Esophagus squamous epithelium (tissue), 5 donors: Measurements from ENCODE around the gene GYG2. TPM values are rescaled to one million over a fixed set of nuclear protein-coding genes. Genes with fewer than 3 reads are reported as not detected.

Experiments
- DNase-seq: peaks from one replicate; lab custom pipeline; 2025; lab: John Stamatoyannopoulos, UW
- H3K27ac ChIP-seq, 4 donors: fragments of 200-600 bp; sonication (generic); one replicate each; pipeline ENCODE4 v1.5.1; 2016 to 2019; ENCODE audit warnings: mild to moderate bottlenecking in 1 of 4
- H3K27me3 ChIP-seq, 4 donors: fragments of 200-600 bp; sonication (generic); 1 replicate in 3 of 4; 2 replicates in 1 of 4; pipeline versions ENCODE4 v1.5.1 to v1.6.0; 2017 to 2021; ENCODE audit warnings: antibody characterized with exemption in 1 of 4
- H3K36me3 ChIP-seq, 3 donors: fragments of 200-600 bp; sonication (generic); one replicate each; pipeline ENCODE4 v1.5.1; 2016 to 2019
- H3K4me1 ChIP-seq, 3 donors: fragments of 200-600 bp; sonication (generic); one replicate each; pipeline ENCODE4 v1.5.1; 2017 to 2019
- H3K4me3 ChIP-seq, 4 donors: fragments of 200-600 bp; sonication (generic); 1 replicate in 3 of 4; 2 replicates in 1 of 4; pipeline ENCODE4 v1.5.1; 2016 to 2019; ENCODE audit warnings: mild to moderate bottlenecking in 2 of 4, moderate library complexity in 1 of 4
- H3K9me3 ChIP-seq, 3 donors: fragments of 200-600 bp; sonication (generic); one replicate each; pipeline ENCODE4 v1.5.1; 2016 to 2019
- POLR2A ChIP-seq, 4 donors: fragments of 450-650 bp; IDR thresholded peaks; one replicate each; pipeline ENCODE4 v1.6.1; 2017; ENCODE audit warnings: antibody characterized with exemption in 4 of 4, mild to moderate bottlenecking in 4 of 4, moderate library complexity in 3 of 4
- WGBS, 2 donors: methylation state at CpG; one replicate each; pipeline ENCODE4 v1.1.5; 2018; 5-methylcytosine and 5-hydroxymethylcytosine counted together
- intact Hi-C: fragments of 100-400 bp; cut with DNase I; formaldehyde crosslinking; loops from one replicate; pipeline ENCODE4 v1.15.0; 2022
- total RNA-seq, 4 donors: library from RNA; depleted of rRNA; stranded (reverse); fragments of >200 nt; gene quantifications; one replicate each; pipeline ENCODE4 v1.1.0, GENCODE V29; 2016
- TF ChIP-seq, protein P1 (sequence below), 6 experiments: fragments of 450-650 bp in 4 of 6; fragments of 200-600 bp in 2 of 6; sonication (generic) in 2 of 6; IDR thresholded peaks; one replicate each; pipeline ENCODE4 v1.5.1; 2016 to 2019; ENCODE audit warnings: antibody characterized with exemption in 6 of 6, mild to moderate bottlenecking in 4 of 6, moderate library complexity in 4 of 6
- donor health status: DM: yes; HTN: yes; CAD: no.

Gene GYG2
- total RNA-seq, 4 donors from 2014 or later: 0.42 to 1.7 (median 0.95) TPM; not detected in 1

DNA sequence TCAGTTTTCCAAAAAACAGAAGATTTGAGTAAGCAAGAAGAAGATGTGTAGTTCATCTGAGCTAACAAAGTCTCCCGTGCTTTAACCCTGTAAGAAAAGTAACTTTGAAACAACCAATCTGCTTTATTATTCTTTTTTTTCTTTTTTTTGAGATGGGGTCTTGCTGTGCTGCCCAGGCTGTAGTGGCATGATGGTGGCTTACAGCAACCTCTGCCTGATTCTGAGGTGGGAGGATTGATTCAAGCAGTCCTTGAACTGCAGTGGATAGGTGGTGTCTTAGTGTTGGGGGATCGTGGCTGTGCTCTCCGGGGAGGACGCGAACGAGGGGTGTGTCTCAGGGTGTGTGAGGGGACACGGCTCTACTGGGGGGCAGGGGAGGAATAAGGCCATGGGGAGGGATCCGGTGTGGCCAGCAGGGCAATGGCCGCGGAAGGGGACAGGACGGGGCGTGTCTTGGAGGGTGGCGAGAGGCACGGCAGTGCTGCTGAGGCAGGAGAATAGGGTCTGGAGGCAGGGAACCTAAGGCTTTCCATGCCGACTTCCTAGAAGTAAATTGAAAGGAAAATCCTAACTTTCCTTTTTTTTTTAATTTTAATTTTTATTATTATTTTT, 98.0 kb downstream of the GYG2 start:
- intact Hi-C loops: no loop called here
- TF ChIP-seq, protein P1, sequence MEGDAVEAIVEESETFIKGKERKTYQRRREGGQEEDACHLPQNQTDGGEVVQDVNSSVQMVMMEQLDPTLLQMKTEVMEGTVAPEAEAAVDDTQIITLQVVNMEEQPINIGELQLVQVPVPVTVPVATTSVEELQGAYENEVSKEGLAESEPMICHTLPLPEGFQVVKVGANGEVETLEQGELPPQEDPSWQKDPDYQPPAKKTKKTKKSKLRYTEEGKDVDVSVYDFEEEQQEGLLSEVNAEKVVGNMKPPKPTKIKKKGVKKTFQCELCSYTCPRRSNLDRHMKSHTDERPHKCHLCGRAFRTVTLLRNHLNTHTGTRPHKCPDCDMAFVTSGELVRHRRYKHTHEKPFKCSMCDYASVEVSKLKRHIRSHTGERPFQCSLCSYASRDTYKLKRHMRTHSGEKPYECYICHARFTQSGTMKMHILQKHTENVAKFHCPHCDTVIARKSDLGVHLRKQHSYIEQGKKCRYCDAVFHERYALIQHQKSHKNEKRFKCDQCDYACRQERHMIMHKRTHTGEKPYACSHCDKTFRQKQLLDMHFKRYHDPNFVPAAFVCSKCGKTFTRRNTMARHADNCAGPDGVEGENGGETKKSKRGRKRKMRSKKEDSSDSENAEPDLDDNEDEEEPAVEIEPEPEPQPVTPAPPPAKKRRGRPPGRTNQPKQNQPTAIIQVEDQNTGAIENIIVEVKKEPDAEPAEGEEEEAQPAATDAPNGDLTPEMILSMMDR (IDR thresholded peaks at IDR 0.05): no peak
- TF ChIP-seq POLR2A (IDR thresholded peaks at IDR 0.05): no peak
- Histone ChIP-seq H3K9me3 (peaks cover 0 to 11% (median 0%) of the 10 kb centered on the region in 3 donors), H3K27ac (no peak overlapping the region), H3K27me3 (no peaks in the 10 kb centered on the region), H3K4me3 (no peak overlapping the region), H3K36me3 (peaks cover 0 to 6% (median 0%) of the 10 kb centered on the region in 3 donors), H3K4me1 (peaks cover 0 to 5% (median 0%) of the 10 kb centered on the region in 3 donors)
- WGBS, 2 donors: 92% methylated on average over 11 to 15 of the region's 15 CpGs
- DNase-seq: no peak

DNA sequence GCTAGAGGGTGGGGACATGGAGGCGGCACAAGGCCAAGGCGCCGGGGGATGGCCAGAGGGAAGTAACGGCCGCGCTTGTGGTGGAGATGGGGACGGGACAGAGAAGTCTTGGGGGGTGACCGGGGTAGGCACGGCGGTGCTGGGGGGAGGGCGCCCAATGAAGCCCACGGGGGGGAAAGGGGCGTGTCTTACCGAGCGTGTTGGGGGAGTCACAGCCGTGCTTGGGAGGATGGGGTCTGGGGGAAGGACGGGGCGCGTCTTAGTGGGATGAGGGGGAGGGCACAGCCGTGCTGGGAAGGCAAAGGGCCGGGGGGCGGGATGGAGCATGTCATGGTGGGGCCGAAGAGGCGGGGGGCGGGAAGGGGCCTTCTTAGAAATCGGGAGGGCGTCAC, 99.5 kb downstream of the GYG2 start:
- DNase-seq: peak; percentile 19
- TF ChIP-seq, protein P1 (IDR thresholded peaks at IDR 0.05): no peak
- TF ChIP-seq POLR2A (IDR thresholded peaks at IDR 0.05): no peak
- Histone ChIP-seq H3K27me3 (no peaks in the 10 kb centered on the region), H3K9me3 (peaks cover 0 to 11% (median 0%) of the 10 kb centered on the region in 3 donors), H3K27ac (peak overlapping the region; percentile 94 to 99 (median 98)), H3K4me3 (peak overlapping the region; percentile 57 to 95 (median 73)), H3K36me3 (no peaks in the 10 kb centered on the region), H3K4me1 (peaks cover 0 to 5% (median 0%) of the 10 kb centered on the region in 3 donors)
- WGBS, 2 donors: 0 to 14% methylated on average over 1 to 12 of the region's 27 CpGs
- intact Hi-C loops: no loop called here

GRCh38 chrX:2928583-2929434, 100.1 kb downstream of the GYG2 start, which contains the start of gene ARSD:
Gene ARSD, minus strand, starts transcription at chrX:2929339. Its CDS starts 64 bp downstream, at chrX:2929275.
- WGBS, 2 donors: 0% methylated on average over 16 to 20 of the region's 84 CpGs
- Histone ChIP-seq H3K4me1 (peaks cover 0 to 5% (median 0%) of the 10 kb centered on the region in 3 donors), H3K27ac (peak within 1 kb of the TSS; percentile 94 to 99 (median 98)), H3K27me3 (no peaks in the 10 kb centered on the region), H3K36me3 (no peaks in the 10 kb centered on the region), H3K4me3 (peak within 1 kb of the TSS; percentile 57 to 95 (median 73)), H3K9me3 (peaks cover 0 to 11% (median 0%) of the 10 kb centered on the region in 3 donors)
- TF ChIP-seq POLR2A (IDR thresholded peaks at IDR 0.05): peak in 3 of 4 donors; percentile 53 to 96 (median 93)
- TF ChIP-seq, protein P1 (IDR thresholded peaks at IDR 0.05): no peak
- peak; percentile 75 for DNase-seq
- intact Hi-C loops: no loop called here

- Histone ChIP-seq H3K9me3 (peaks cover 0 to 11% (median 0%) of the 10 kb centered on the region in 3 donors), H3K27ac (no peak overlapping the region), H3K27me3 (no peaks in the 10 kb centered on the region), H3K4me3 (no peak overlapping the region), H3K36me3 (no peaks in the 10 kb centered on the region), H3K4me1 (peaks cover 0 to 5% (median 0%) of the 10 kb centered on the region in 3 donors)
- TF ChIP-seq, protein P1 (IDR thresholded peaks at IDR 0.05): no peak
- TF ChIP-seq POLR2A (IDR thresholded peaks at IDR 0.05): no peak
- WGBS, 2 donors: 79 to 100% methylated on average over 2 of the region's 2 CpGs
- intact Hi-C loops: no loop called here
- DNase-seq: no peak
These were observed 102.4 kb downstream of the GYG2 start for GRCh38 chrX:2931155-2931554.
